Measurements from ENCODE around the gene ALB.

The ALB gene

DNA sequence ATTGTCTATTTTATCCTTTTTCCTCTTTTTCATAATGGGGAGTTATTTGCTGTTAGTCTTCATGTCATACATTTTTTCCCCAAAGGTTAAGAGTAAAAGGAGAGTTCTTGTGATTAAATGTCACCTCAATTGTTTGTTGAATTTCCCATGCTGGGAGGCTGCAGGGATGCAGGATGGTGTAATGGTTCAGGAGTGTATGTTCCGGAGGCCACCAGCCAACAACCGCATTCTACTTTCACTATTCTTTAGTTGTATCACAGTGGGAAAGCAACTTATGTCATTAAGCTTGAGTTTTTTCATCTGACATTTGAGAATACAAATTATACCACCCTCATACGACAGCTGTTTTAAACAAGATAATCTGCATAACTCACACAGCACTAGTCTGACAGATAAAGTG is 47.3 kb downstream of the ALB start:
- H3K27me3 ChIP-seq (ENCODE audit: insufficient read depth, low read length) = no peaks in the 10 kb centered on the region

DNA sequence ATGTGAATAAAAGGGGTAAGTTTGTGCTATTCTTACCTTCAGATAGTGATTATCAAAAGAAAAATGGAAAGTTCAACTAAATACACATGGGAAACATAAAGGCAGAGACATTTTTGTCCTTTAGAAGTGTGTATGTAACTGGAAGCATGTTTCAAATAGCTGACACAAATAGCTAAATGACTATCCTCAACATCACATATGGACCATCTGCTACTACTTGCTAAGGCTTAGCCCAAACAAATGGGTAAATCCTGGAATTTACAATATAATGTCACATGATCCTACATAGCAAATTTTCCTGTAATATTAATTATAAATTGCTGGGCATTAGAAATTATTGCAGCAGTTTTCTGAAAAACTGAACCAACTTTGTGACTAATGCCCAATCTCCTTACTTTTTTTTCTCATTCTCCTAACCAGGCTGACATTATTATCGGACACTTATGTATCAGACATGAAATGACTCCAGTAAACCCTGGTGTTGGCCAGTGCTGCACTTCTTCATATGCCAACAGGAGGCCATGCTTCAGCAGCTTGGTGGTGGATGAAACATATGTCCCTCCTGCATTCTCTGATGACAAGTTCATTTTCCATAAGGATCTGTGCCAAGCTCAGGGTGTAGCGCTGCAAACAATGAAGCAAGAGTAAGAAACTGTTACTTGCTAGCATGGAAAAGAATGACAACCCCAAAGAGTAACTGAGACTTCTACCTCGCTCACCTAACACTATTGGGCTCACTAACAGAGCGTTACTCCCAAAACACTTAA is 48.1 kb downstream of the ALB start:
- no peak overlapping the region for H2AFZ ChIP-seq (ENCODE audit: low read length, unreplicated experiment)
- H3K4me1 ChIP-seq (ENCODE audit: control insufficient read depth, insufficient read depth, low read length, unreplicated experiment) = peaks cover 26% of the 10 kb centered on the region
- H3K27ac ChIP-seq (ENCODE audit: low read depth, low read length) = no peak overlapping the region

More for the DNA sequence above, 47.3 kb downstream of the ALB start:
- H3K4me3 ChIP-seq (ENCODE audit: low read depth, low read length) = 0 out of 2 replicates have a peak overlapping the region, but pooled peaks have one; percentile 42
- H3K27ac ChIP-seq (ENCODE audit: low read depth, low read length) = peak overlapping the region; percentile 95
- no peaks in the 10 kb centered on the region for H3K79me2 ChIP-seq (ENCODE audit: control insufficient read depth, insufficient read depth, low read length, unreplicated experiment)
- H2AFZ ChIP-seq (ENCODE audit: low read length, unreplicated experiment) = no peak overlapping the region
- peaks cover 26% of the 10 kb centered on the region for H3K4me1 ChIP-seq (ENCODE audit: control insufficient read depth, insufficient read depth, low read length, unreplicated experiment)
- no peaks in the 10 kb centered on the region for H3K36me3 ChIP-seq (ENCODE audit: insufficient read depth, low read length)

DNA sequence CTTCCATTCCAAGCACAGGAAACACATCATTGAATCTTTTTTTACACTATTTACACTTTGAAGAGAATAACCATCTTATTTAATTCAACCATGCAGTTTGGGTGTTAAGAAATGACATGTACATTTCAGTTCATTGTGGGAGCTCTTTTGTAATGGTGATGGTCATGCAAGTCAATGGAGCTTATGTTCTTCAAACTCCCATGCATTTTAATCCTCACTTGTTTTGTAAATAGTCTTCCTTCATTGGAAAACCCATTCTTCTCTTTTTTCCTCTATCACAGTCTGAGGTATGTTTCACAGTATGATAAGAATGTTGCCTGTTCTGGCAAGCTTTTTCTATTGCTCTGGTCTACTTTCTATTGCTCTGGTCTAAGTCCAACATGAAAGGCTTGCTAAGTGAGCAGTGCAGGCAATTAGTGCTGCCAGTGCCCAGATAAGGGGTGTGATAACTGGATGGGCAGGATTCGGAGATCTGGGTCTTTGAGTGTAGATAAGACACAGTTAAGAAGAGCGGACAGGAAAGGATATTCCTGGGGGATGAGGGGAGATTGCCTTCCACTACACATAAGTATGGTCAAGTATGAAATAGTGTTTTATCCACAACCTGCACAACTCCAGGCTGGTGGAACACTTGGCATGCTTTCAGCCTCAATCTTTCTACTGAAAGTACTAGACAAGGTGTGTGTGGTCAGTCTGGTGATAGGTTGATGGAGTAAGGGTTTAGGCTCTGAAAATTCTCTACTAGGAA is 49.0 kb downstream of the ALB start:
- Histone ChIP-seq H2AFZ (ENCODE audit: low read length, unreplicated experiment) (no peak overlapping the region), H3K27me3 (ENCODE audit: insufficient read depth, low read length) (no peaks in the 10 kb centered on the region), H3K4me3 (ENCODE audit: low read depth, low read length) (no peak overlapping the region), H3K4me1 (ENCODE audit: control insufficient read depth, insufficient read depth, low read length, unreplicated experiment) (peaks cover 22% of the 10 kb centered on the region), H3K36me3 (ENCODE audit: insufficient read depth, low read length) (no peaks in the 10 kb centered on the region), H3K27ac (ENCODE audit: low read depth, low read length) (no peak overlapping the region), H3K79me2 (ENCODE audit: control insufficient read depth, insufficient read depth, low read length, unreplicated experiment) (no peaks in the 10 kb centered on the region)

More for the DNA sequence above, 48.1 kb downstream of the ALB start:
- H3K79me2 ChIP-seq (ENCODE audit: control insufficient read depth, insufficient read depth, low read length, unreplicated experiment) = no peaks in the 10 kb centered on the region
- no peak overlapping the region for H3K4me3 ChIP-seq (ENCODE audit: low read depth, low read length)
- no peaks in the 10 kb centered on the region for H3K27me3 ChIP-seq (ENCODE audit: insufficient read depth, low read length)
- H3K36me3 ChIP-seq (ENCODE audit: insufficient read depth, low read length) = no peaks in the 10 kb centered on the region

DNA sequence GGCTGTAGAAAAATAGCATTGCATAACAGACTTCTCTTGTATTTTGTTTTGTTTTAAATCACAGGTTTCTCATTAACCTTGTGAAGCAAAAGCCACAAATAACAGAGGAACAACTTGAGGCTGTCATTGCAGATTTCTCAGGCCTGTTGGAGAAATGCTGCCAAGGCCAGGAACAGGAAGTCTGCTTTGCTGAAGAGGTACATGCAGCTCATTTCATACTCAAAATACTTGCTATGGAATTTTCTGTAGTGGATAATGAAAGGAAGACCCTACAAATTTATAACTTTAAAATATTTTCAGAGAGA is 49.6 kb downstream of the ALB start:
- Histone ChIP-seq H3K27ac (ENCODE audit: low read depth, low read length) (no peak overlapping the region), H3K4me3 (ENCODE audit: low read depth, low read length) (no peak overlapping the region), H3K4me1 (ENCODE audit: control insufficient read depth, insufficient read depth, low read length, unreplicated experiment) (peaks cover 22% of the 10 kb centered on the region), H2AFZ (ENCODE audit: low read length, unreplicated experiment) (no peak overlapping the region), H3K27me3 (ENCODE audit: insufficient read depth, low read length) (no peaks in the 10 kb centered on the region), H3K36me3 (ENCODE audit: insufficient read depth, low read length) (no peaks in the 10 kb centered on the region), H3K79me2 (ENCODE audit: control insufficient read depth, insufficient read depth, low read length, unreplicated experiment) (no peaks in the 10 kb centered on the region)

DNA sequence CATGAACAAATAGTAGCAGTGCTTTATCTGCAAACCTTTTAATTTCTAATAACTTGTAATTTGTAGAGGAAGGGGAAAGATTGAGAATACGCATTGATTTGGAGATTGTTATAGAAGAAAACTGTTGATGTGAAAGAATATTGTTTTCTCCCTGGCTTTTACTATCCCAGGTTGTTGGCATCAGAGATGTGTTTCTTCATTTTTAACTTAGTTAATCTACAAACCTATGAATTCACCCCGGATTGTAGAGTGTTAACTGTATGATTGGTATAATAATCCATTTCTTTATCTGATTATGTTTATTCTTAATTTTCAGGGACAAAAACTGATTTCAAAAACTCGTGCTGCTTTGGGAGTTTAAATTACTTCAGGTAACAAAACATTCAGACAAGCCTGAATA is 50.8 kb downstream of the ALB start:
- Histone ChIP-seq H3K4me1 (ENCODE audit: control insufficient read depth, insufficient read depth, low read length, unreplicated experiment) (peaks cover 15% of the 10 kb centered on the region), H2AFZ (ENCODE audit: low read length, unreplicated experiment) (no peak overlapping the region), H3K4me3 (ENCODE audit: low read depth, low read length) (no peak overlapping the region)

DNA sequence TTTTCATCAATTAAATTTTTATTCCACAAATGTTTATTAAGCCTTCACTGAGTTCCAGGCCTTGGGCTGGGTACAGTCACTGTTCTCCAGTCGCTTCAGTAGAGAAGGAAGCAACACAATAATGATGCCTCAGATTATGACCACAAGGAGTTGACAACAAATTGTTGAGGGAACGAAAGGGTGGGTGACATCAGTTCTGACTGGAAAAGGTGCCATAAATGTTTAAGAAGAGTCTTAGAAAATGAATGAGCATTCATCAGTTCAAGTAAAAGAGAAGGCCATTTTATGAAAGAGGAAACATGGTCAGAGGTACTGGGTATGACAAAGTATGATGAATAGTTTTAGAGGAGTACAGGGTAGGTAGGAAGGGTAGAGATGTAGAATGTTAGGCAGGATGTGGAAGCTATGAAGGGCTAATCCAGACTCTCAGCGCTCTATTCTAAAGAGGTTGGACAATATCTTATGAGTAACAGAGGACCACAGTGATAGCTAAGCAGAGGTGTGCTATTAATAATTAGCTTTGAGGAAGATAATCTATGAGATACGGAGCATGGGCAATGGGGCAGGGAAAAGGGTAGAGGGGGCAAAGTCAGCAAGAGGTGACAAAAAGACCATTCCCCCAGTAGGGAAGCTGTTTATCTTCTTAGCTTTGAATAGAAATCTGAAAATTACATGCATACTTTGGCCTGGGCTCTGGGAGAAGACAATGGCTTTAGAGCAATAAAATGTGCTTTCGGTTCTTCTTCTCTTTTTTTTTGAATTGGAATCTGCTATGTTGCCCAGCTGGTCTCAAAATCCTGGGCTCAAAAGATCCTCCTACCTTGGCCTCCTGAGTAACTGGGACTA is 52.3 kb downstream of the ALB start:
- Histone ChIP-seq H3K36me3 (ENCODE audit: insufficient read depth, low read length) (no peaks in the 10 kb centered on the region), H3K27me3 (ENCODE audit: insufficient read depth, low read length) (no peaks in the 10 kb centered on the region), H3K79me2 (ENCODE audit: control insufficient read depth, insufficient read depth, low read length, unreplicated experiment) (no peaks in the 10 kb centered on the region), H2AFZ (ENCODE audit: low read length, unreplicated experiment) (no peak overlapping the region), H3K27ac (ENCODE audit: low read depth, low read length) (no peak overlapping the region), H3K4me1 (ENCODE audit: control insufficient read depth, insufficient read depth, low read length, unreplicated experiment) (peaks cover 2% of the 10 kb centered on the region), H3K4me3 (ENCODE audit: low read depth, low read length) (no peak overlapping the region)

More for the DNA sequence above, 50.8 kb downstream of the ALB start:
- Histone ChIP-seq H3K27ac (ENCODE audit: low read depth, low read length) (no peak overlapping the region), H3K27me3 (ENCODE audit: insufficient read depth, low read length) (no peaks in the 10 kb centered on the region), H3K79me2 (ENCODE audit: control insufficient read depth, insufficient read depth, low read length, unreplicated experiment) (no peaks in the 10 kb centered on the region), H3K36me3 (ENCODE audit: insufficient read depth, low read length) (no peaks in the 10 kb centered on the region)

DNA sequence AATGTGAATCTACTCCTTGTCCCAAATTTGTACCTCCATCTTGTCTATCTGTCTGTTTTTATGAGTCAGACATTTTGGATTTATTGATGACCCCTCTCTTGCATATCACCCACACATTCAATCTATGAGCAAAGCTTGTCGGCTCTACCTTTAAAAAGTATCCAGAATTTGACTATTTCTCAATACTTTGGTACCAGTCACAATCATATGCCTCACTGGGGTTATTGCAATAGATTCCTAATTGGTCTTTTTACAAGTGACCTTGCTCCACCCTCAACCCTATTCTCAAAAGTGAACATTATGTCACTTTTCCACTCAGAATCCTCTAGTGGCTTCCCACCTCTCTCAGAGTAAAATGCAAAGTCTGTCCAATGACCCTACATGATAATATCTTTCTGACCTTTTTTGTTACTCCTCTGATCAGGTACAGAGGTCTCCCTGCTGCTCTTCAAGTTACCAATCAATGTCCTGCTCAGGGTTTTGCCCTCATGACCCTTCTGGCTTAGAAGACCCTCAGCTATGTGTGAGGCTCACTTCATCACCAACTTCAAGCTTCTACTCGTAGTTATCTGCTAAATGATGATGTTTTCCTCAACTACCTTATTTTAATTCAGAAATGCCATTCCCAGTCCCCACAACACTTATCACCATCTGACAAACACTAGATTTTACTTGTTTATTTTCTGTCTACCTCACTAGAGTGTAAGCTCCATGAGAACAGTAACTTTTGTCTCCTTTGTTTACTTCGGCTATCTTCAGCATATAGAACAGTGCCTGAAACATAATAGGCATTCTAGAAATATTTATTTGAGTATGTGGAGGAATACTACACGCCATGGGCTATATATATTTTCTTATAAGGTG is 54.3 kb downstream of the ALB start:
- Histone ChIP-seq H3K27me3 (ENCODE audit: insufficient read depth, low read length) (no peaks in the 10 kb centered on the region), H3K36me3 (ENCODE audit: insufficient read depth, low read length) (no peaks in the 10 kb centered on the region), H3K27ac (ENCODE audit: low read depth, low read length) (no peak overlapping the region), H3K4me3 (ENCODE audit: low read depth, low read length) (no peak overlapping the region), H3K4me1 (ENCODE audit: control insufficient read depth, insufficient read depth, low read length, unreplicated experiment) (no peaks in the 10 kb centered on the region), H3K79me2 (ENCODE audit: control insufficient read depth, insufficient read depth, low read length, unreplicated experiment) (no peaks in the 10 kb centered on the region), H2AFZ (ENCODE audit: low read length, unreplicated experiment) (no peak overlapping the region)

DNA sequence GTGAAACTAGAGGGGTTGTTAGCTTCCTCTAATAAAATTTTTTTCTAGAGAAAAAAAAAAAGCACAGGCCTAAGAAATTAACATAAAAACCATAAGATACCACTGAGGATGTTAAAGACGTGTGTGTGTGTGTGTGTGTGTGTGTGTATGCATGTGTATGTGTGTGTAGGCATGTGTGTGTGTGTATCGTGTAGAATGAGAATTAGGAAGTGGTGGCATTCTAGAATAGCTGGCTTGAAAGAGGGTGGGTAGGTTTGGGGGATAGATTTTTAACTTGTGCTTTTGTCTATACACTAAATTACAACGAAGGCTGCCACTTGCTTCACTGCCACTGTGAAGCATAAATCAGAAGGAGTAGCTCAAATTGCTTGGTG is 54.9 kb downstream of the ALB start:
- Histone ChIP-seq H3K27me3 (ENCODE audit: insufficient read depth, low read length) (no peaks in the 10 kb centered on the region), H3K79me2 (ENCODE audit: control insufficient read depth, insufficient read depth, low read length, unreplicated experiment) (no peaks in the 10 kb centered on the region), H3K27ac (ENCODE audit: low read depth, low read length) (no peak overlapping the region), H3K4me1 (ENCODE audit: control insufficient read depth, insufficient read depth, low read length, unreplicated experiment) (no peaks in the 10 kb centered on the region), H2AFZ (ENCODE audit: low read length, unreplicated experiment) (no peak overlapping the region), H3K4me3 (ENCODE audit: low read depth, low read length) (no peak overlapping the region), H3K36me3 (ENCODE audit: insufficient read depth, low read length) (no peaks in the 10 kb centered on the region)

DNA sequence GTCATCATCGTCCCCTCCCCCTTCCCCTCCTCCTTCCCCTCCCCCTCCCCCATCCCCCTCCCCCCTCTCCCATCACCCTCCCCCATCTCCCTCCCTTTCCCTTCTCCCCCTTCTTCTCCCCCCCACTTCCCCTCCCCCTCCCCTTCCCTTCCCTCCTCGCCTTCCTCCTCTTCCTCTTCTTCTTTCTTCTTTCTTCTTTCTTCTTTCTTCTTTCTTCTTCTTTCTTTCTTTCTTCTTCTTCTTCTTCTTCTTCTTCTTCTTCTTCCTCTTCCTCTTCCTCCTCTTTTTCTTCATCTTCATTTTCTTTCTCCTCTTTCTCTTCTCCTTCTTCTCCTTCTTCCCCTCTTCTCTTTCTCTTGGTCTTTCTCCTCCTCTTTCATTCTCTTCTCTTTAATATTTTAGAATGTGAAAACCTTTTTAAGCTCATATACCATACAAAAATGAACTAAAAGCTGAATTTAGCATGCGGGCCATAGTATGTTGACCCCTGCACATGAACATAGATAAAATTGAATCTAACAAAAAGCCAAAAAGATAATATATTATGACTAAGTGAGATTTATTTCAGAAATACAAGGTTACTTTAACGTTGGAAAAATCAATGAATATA is 56.9 kb downstream of the ALB start:
- Histone ChIP-seq H3K4me3 (ENCODE audit: low read depth, low read length) (no peak overlapping the region), H3K27ac (ENCODE audit: low read depth, low read length) (no peak overlapping the region), H3K36me3 (ENCODE audit: insufficient read depth, low read length) (no peaks in the 10 kb centered on the region), H3K27me3 (ENCODE audit: insufficient read depth, low read length) (no peaks in the 10 kb centered on the region), H2AFZ (ENCODE audit: low read length, unreplicated experiment) (no peak overlapping the region), H3K4me1 (ENCODE audit: control insufficient read depth, insufficient read depth, low read length, unreplicated experiment) (no peaks in the 10 kb centered on the region), H3K79me2 (ENCODE audit: control insufficient read depth, insufficient read depth, low read length, unreplicated experiment) (no peaks in the 10 kb centered on the region)

DNA sequence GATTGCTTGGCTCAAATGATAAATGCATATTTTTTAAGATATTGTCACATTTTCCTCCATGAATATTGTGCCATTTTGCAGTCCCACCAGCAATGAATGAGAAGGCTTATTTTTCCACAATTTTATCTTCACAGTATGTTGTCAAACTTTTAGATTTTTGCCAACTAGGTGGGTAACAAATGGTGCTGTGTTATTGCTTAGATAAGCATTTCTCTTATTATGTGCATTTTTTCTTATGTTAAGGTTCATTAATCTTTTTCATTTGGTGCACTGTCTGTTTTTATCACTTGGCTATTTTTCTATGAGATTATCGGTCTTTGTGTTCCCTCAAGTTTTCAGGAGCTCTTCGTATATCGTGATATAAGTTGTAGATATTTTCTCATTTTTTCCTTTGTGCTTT is 64.1 kb downstream of the ALB start:
- Histone ChIP-seq H3K27me3 (ENCODE audit: insufficient read depth, low read length) (peaks cover 19% of the 10 kb centered on the region; the same call in 1 of the 2 replicates), H3K4me3 (ENCODE audit: low read depth, low read length) (no peak overlapping the region), H3K4me1 (ENCODE audit: control insufficient read depth, insufficient read depth, low read length, unreplicated experiment) (no peaks in the 10 kb centered on the region), H3K36me3 (ENCODE audit: insufficient read depth, low read length) (no peaks in the 10 kb centered on the region), H3K79me2 (ENCODE audit: control insufficient read depth, insufficient read depth, low read length, unreplicated experiment) (no peaks in the 10 kb centered on the region), H3K27ac (ENCODE audit: low read depth, low read length) (no peak overlapping the region), H2AFZ (ENCODE audit: low read length, unreplicated experiment) (no peak overlapping the region)

Data from ACC112 (cell line).